GM10847 (cell line): ENCODE data around the gene MMP11.

ENCODE experiments used
- POLR2A ChIP-seq: IDR thresholded peaks from 2 replicates; pipeline ENCODE4 v1.6.1; 2011; ENCODE audit not compliant: insufficient read length; ENCODE audit errors: extremely low read depth

MMP11 gene

DNA sequence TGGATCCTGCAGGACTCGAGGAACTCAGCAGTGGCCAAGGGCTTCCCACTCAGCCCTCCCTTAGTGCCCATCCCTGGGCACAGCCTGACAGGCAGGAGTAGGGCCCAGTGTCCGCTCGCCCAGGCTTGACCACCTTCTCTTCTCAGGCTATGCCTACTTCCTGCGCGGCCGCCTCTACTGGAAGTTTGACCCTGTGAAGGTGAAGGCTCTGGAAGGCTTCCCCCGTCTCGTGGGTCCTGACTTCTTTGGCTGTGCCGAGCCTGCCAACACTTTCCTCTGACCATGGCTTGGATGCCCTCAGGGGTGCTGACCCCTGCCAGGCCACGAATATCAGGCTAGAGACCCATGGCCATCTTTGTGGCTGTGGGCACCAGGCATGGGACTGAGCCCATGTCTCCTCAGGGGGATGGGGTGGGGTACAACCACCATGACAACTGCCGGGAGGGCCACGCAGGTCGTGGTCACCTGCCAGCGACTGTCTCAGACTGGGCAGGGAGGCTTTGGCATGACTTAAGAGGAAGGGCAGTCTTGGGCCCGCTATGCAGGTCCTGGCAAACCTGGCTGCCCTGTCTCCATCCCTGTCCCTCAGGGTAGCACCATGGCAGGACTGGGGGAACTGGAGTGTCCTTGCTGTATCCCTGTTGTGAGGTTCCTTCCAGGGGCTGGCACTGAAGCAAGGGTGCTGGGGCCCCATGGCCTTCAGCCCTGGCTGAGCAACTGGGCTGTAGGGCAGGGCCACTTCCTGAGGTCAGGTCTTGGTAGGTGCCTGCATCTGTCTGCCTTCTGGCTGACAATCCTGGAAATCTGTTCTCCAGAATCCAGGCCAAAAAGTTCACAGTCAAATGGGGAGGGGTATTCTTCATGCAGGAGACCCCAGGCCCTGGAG is 10.9 kb downstream of the MMP11 start:
- TF ChIP-seq POLR2A, result no peak

DNA sequence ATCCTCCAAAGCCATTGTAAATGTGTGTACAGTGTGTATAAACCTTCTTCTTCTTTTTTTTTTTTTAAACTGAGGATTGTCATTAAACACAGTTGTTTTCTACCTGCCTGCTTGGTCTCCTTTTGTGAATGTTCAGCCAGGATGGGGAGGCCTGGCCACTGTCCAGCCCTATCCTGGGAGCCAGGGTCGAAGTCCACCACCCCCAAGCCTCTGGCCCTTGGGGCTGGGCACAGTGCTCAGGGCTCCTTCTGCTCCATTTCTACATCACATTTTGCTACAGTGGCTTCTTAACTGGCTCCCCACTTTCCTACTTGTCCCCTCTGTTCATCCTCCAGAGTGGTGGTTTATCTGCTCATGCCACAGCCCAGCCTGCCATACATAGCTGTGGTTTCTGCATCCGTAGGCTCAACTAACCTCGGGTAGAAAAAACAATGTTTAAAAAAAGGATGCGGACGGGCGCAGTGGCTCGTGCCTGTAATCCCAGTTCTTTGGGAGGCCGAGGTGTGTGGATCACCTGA is 11.6 kb downstream of the MMP11 start:
- TF ChIP-seq POLR2A, result no peak

DNA sequence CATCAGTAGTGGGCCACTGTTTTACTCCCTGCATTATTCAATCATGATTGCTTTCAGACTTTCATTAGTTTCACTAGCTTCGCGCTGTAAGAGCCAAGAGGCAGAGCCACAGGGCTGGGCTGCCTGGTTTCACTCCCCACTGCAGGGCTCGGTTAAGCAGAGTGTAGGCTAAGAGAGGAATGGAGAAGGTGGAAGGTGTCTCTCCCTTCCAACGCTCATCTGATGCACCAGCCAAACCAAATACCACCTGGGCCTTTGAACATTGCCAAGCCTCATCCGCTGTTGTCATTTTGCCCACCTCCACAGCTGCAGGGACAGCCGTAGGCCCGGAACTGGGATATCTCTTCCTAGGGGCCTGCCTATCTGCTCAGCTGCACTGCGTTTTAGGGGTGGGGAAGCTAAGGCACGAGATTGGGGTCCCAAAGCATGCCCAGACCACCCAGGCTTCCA is 13.6 kb downstream of the MMP11 start:
- TF ChIP-seq POLR2A, result no peak

DNA sequence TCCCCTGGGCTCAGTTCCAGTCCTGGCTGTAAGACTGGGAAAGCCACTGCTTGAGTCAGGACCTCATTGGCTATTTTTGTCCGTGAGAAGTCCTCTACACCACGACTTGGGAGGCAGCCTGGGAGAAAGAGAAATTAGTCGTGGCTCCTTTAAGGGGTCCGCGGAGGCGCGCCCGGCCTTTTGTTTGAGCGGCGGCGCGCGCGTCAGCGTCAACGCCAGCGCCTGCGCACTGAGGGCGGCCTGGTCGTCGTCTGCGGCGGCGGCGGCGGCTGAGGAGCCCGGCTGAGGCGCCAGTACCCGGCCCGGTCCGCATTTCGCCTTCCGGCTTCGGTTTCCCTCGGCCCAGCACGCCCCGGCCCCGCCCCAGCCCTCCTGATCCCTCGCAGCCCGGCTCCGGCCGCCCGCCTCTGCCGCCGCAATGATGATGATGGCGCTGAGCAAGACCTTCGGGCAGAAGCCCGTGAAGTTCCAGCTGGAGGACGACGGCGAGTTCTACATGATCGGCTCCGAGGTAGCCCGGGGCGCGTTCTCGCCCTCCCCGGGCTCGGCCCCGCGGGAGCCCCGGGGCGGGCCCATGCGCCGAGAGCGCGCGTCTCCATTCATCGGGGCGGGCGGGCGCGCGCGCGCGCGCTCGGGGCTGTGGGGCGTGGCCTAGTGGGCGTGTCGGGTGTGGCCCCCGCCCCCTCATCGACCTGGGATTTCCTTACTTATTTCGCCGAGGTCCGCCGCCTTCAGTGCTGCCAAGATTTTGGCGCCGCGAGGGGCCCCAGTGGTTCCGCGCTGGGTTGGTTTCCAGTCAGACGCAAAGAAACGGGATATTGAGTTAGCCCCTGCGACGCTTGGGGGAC is 14.3 kb downstream of the MMP11 start, which contains the start of gene SMARCB1:
Gene SMARCB1 (plus strand): TSS at position 215 of the 848 bp plus-strand sequence. CDS start 204 bp downstream, at position 419.
- TF ChIP-seq POLR2A, result peak; percentile 54

DNA sequence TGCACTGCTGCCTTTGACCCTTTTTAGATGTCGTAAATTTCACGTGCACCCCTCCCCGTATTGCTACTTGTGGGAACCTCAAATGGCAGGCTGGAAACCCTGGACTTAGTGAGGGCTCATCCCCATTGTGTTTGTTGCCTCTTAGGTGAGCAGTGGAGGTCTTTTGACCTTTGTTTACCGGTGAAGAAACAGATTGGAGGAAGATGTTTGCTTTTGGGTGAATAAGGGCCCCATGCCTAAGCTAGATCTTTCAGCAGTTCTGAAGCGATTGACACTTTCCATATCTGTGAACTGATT is 14.9 kb downstream of the MMP11 start:
- TF ChIP-seq POLR2A, result no peak

DNA sequence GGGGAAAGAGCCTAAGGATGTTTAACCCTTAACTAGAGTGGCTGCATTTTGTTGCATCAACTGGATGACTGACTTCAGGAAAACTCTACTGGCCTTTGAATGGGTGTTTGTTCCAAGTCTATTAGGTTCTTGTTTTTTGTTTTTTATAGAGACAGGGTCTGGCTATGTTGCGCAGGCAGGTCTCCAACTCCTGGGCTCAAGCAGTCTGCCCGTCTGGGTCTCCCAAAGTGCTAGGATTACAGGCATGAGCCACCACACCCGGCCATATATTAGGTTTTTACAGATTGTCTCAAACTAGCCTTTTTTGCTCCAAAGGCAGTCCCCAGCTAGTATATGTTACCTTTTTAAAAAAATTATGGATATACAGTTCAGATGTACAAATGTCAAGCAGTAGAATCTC is 15.3 kb downstream of the MMP11 start:
- no peak for TF ChIP-seq POLR2A

DNA sequence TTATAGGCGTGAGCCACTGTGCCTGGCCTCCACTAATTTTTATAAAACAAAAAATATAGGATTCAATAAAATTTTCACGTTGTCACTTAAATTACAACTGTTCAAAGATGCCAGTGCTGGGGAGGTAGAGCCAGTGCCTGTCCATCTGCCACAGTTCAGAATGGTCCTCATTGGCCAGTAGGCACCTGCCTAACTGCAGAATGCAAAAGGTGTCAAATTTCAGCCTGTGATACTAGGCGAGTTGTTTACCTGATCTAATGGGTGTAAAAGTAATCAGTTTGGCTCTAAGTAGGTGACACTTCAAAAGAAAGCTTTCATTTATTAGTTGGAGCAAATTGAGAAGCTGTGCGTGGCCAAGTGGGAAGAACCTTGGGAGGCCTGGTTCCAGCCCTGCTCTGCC is 16.5 kb downstream of the MMP11 start:
- TF ChIP-seq POLR2A, result no peak

DNA sequence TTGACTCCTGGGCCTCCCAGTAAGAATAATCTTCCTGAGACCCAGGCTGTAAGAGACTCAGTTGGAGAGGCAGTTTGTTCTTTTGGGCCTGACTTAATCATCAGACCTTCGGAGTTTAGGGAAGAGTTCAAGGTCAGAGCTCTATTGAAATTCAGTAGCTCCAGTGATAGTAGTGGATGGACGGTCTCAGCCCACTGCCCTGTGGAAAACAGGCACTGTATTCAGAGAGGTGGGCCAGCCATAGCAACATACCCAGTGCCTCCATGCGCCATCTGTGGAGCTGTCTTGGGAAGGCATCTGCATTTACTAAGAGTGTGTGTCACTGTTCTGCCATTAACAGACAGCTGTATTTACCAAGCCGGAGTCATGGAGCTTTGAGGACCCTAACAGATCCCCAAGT is 17.0 kb downstream of the MMP11 start:
- TF ChIP-seq POLR2A, result no peak

DNA sequence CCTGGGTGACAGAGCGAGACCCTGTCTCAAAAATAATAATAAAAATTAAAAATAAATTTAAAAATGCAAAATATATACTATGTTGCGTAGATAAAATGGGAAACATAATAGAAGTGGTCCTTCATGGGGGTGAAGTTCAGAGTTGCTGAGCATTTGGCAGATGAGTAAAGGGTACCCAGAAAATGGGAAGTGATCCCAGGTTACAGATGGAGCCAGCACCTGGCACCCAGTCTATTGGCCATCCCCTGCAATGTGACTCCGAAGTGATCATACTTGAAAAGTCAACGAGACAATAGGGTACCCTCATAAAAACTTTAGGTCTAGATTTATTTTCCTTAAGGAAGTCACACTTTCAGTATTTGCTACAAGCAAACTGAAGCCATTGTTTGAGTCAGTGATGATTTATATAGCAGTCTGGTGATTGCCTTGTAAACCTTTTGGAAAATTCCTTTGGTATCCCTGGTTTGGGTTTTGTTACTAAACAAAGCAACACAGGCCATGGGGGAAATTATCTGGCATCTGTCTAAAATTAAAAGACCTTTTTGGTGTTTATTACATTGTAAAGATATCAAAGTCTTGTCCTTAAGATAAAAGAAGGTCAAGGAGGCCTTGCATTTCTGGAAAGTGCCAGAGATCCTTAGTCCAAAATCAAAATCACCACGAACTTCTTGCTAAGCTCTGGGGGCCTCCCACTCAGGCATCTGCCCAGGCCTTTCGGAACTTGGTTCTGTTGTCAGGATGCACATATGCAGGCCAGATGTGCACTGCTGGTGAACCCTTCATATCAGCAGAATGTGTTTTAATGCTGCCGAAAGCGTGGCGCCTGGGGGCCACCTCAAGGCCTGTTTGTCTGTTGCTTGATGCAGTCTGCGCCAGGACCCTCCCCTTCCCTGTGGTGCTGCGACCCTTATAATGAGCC is 18.4 kb downstream of the MMP11 start:
- TF ChIP-seq POLR2A, result no peak

DNA sequence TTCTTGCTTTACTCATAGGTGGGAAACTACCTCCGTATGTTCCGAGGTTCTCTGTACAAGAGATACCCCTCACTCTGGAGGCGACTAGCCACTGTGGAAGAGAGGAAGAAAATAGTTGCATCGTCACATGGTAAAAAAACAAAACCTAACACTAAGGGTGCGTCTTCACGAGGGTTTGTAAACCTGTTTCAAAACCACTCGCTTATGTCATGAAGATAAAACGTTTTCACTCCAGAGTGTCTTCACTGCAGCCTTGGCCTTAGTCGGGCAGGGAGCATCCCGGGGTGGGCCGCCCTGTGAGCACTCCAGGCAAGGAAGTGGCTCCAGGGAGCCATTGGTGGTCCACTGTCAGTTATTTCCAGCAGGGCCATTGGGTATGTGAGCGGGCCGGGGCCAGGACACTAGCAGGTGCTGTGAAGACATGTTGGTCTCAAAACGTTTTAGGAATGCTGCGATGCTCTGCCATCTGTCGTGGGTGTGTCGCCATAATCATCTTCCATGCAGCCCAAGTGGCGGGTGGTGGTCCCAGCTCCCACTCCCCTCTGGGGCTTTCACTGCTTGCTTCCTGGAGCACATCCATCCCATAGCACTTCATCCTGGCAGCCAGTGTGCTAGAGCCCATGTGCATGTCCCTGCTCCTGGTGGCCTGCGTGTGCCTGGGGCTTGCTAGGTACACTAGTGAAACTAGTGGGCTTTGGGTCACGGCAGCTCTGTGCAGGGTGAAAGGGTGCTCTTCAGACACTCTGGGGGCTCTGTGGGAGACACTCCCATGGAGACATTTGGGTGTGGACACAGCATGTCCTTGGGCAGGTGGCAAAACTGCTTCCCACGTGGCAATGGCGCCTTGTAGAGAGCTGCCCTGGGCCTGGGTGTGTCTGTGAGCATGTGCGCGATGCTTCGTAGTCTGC is 19.3 kb downstream of the MMP11 start:
- TF ChIP-seq POLR2A, result no peak

DNA sequence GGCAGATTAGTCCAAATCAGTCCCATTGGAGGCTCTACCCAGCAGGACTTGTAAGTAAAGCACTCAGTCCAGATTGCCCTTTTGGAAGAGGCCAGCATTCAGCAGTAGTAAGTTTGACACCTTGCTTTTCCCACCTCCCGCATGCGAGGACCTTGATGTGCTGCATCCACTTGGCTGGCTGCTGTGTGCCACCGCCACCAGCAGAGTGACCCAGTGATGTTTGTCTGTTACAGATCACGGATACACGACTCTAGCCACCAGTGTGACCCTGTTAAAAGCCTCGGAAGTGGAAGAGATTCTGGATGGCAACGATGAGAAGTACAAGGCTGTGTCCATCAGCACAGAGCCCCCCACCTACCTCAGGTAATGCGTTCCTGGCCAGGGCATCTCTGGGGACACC is 20.7 kb downstream of the MMP11 start:
- TF ChIP-seq POLR2A, result no peak

DNA sequence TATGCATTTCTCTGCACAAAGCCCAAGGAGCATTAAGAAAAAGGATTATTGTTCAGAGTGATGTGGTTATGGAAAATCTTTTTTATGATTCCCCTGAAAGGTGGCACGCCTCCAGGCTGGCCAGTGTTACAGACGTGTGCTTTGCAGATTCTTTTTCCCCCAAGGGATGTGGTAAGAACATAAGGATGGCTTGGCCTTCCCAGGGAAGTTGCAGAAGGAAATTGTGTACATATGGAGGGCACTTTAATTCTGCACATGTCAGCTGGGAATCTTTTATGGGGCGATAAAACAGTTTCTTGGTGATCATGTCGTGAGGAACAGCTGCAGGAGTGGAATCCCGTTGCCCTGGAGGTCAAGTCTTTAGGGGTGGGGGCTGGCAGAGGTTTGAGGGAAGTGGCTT is 23.8 kb downstream of the MMP11 start:
- no peak for TF ChIP-seq POLR2A

DNA sequence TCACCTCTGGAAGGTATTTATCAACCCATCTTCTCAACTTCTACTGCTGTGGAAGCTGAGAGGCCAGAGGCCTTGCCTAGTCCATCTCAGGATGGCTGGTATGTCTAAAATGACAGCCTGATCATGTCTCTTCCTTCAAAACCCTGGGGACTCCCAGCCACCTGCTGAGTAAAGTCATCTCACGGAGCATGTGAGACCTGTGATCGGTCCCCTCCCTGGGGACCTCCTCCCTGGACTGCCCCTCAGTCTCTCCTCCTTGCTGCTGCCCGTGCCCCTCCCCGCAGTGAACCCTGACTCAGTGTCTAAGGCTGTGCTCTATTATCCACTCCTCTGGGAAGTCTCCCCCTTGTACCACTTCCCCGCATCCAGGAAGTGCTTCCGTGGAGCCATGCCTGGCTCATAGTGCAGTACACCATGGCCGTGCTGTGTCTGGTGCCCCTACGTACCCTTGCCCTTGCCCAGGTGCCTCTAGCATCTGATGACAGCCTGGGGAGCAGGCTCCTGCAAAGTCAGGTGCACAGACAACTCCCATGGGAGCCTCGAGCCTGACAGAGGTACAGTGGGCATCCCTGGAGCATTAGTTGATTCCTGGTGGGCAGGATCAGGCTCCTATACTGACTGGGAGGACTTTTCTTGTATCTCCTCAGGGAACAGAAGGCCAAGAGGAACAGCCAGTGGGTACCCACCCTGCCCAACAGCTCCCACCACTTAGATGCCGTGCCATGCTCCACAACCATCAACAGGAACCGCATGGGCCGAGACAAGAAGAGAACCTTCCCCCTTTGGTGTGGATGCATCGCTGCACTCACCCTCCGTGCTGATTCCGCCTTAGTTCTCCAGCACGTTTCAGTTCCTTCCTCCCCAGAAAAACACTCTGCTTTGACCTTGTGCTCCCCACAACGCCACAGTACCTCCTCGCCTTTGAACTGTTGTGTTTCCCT is 27.9 kb downstream of the MMP11 start:
- no peak for TF ChIP-seq POLR2A
